K562 (cell line): ENCODE data around the gene KCTD16. TPM values are rescaled to one million over a fixed set of nuclear protein-coding genes. Genes with fewer than 3 reads are reported as not detected.

ENCODE experiments used
- ATAC-seq: fragments of 200-7000 bp; cut with Tn5 transposase; 3 replicates; pipeline ENCODE4 v1.9.1; 2020; ENCODE audit warnings: moderate library complexity
- BruUV-seq: library from RNA; stranded (reverse); fragments of 400-500 nt; replicated peaks from 2 replicates; lab custom pipeline; 2021; lab: Mats Ljungman, UMichigan
- CTCF ChIA-PET: fragments of 300-600 bp; formaldehyde crosslinking; extraction: SDS; loops from one replicate; lab custom pipeline; 2021; ENCODE audit warnings: low intra/inter-chr PET ratio; lab: Yijun Ruan, JAX
- POLR2A ChIA-PET: fragments of 300-600, 350-650 bp; sonication (Branson Sonifier 250); formaldehyde crosslinking; extraction: SDS; loops from one replicate; lab custom pipeline; 2021; ENCODE audit warnings: antibody characterized with exemption, inconsistent platforms; lab: Yijun Ruan, JAX
- DNase-seq, 4 experiments: peaks; one replicate each; pipeline versions ENCODE4 v3.0.0 to v3.0.0-alpha.2; 2011 to 2018; ENCODE audit warnings: low spot score in 3 of 4, mixed read lengths in 3 of 4; ENCODE audit errors: extremely low read depth in 1 of 4
- FAIRE-seq: peaks from 2 replicates; lab custom pipeline; 2011; peaks lifted over from hg19 to GRCh38; lab: Jason Lieb, UNC
- H2AFZ ChIP-seq: 2 replicates; pipeline ENCODE4 v1.6.0; 2011; ENCODE audit warnings: low read depth, low read length, control low read depth, inconsistent platforms
- H3K27ac ChIP-seq: fragments of 200-600 bp; 3 replicates; pipeline ENCODE4 v1.8.0; 2011; ENCODE audit warnings: low read depth, mild to moderate bottlenecking, control low read depth, inconsistent platforms, low read length, moderate library complexity, mixed read lengths; ENCODE audit errors: extremely low read depth
- H3K27me3 ChIP-seq, 2 experiments: fragments of 300-600 bp in 1 of 2; 2 replicates in 1 of 2; 3 replicates in 1 of 2; pipeline versions ENCODE4 v1.6.0 to v1.8.0; 2011; ENCODE audit warnings: inconsistent platforms in 2 of 2, low read length in 2 of 2, mild to moderate bottlenecking in 1 of 2, mixed read lengths in 1 of 2, moderate library complexity in 1 of 2; ENCODE audit not compliant: control insufficient read depth in 2 of 2, insufficient read depth in 2 of 2
- H3K36me3 ChIP-seq: fragments of 300-600 bp; 3 replicates; pipeline ENCODE4 v1.8.0; 2011; ENCODE audit warnings: mild to moderate bottlenecking, low read length, inconsistent platforms; ENCODE audit not compliant: control insufficient read depth, insufficient read depth
- H3K4me1 ChIP-seq, 2 experiments: fragments of 200-600 bp in 1 of 2; replicated peaks in 1 of 2; 2 replicates in 1 of 2; 3 replicates in 1 of 2; pipeline versions ENCODE4 v1.5.1 to v1.8.0; 2011; ENCODE audit warnings: inconsistent platforms in 2 of 2, low read length in 2 of 2, mild to moderate bottlenecking in 1 of 2, mixed read lengths in 1 of 2, moderate library complexity in 1 of 2; ENCODE audit not compliant: control insufficient read depth in 2 of 2, insufficient read depth in 2 of 2
- H3K4me2 ChIP-seq: 2 replicates; pipeline ENCODE4 v1.6.1; 2011; ENCODE audit warnings: low read length, control low read depth, inconsistent platforms, mixed read lengths; ENCODE audit not compliant: insufficient read depth
- H3K4me3 ChIP-seq: fragments of 200-600 bp; sonication (generic), shearing (Covaris generic); 2 replicates; pipeline ENCODE4 v1.5.1; 2016; ENCODE audit warnings: control low read depth, inconsistent platforms
- H3K79me2 ChIP-seq: fragments of 200-600 bp; 3 replicates; pipeline ENCODE4 v1.8.0; 2011; ENCODE audit warnings: low read length, inconsistent platforms; ENCODE audit not compliant: control insufficient read depth, insufficient read depth
- H3K9ac ChIP-seq, 2 experiments: 2 replicates each; pipeline versions ENCODE4 v1.6.0 to v1.6.1; 2011; ENCODE audit warnings: low read depth in 2 of 2, low read length in 2 of 2, control low read depth in 1 of 2, inconsistent platforms in 1 of 2, mild to moderate bottlenecking in 1 of 2, mixed read lengths in 1 of 2; ENCODE audit not compliant: insufficient read depth in 1 of 2
- H3K9me1 ChIP-seq: one replicate; pipeline ENCODE4 v1.6.0; 2011; ENCODE audit warnings: inconsistent platforms, mild to moderate bottlenecking, low read length, moderate library complexity; ENCODE audit not compliant: control insufficient read depth, insufficient read depth
- H3K9me3 ChIP-seq: replicated peaks from 2 replicates; pipeline ENCODE4 v1.5.1; 2011; ENCODE audit warnings: low read depth, low read length, inconsistent platforms; ENCODE audit not compliant: control insufficient read depth, insufficient read depth
- H4K20me1 ChIP-seq: replicated peaks from 2 replicates; pipeline ENCODE4 v1.6.1; 2011; ENCODE audit warnings: low read length, inconsistent platforms, mixed read lengths; ENCODE audit not compliant: control insufficient read depth, insufficient read depth
- BRF1 ChIP-seq: IDR thresholded peaks from 3 replicates; pipeline ENCODE4 v1.6.1; 2011; ENCODE audit warnings: borderline replicate concordance, mild to moderate bottlenecking; ENCODE audit not compliant: insufficient read length; ENCODE audit errors: extremely low read depth
- POLR2AphosphoS5 ChIP-seq: IDR thresholded peaks from 2 replicates; pipeline ENCODE4 v1.6.1; 2011; ENCODE audit warnings: mild to moderate bottlenecking, low read depth, low read length, moderate library complexity; ENCODE audit not compliant: control insufficient read depth, insufficient read depth
- TSC22D4 ChIP-seq: fragments of 450-650 bp; IDR thresholded peaks from 2 replicates; pipeline ENCODE4 v1.6.1; 2016; ENCODE audit warnings: missing genetic modification characterization, missing biosample characterization, control low read depth
- ZNF431 ChIP-seq: sonication (generic); formaldehyde crosslinking; IDR thresholded peaks from 2 replicates; pipeline ENCODE4 v1.8.0; 2022; ENCODE audit warnings: mild to moderate bottlenecking, missing genetic modification reagents
- WGBS: fragments of 100-300 bp; shearing (Covaris generic); methylation state at CpG from one replicate; pipeline ENCODE4 v1.1.6; 2016; ENCODE audit warnings: low coverage, mixed read lengths; ENCODE audit not compliant: insufficient coverage; ENCODE audit errors: missing lambda C conversion rate; 5-methylcytosine and 5-hydroxymethylcytosine counted together
- in situ Hi-C: fragments of 300-500 bp; cut with MboI; formaldehyde crosslinking; loops from 4 replicates; pipeline ENCODE4 v1.15.0; 2018; ENCODE audit warnings: inconsistent platforms, mixed read lengths
- intact Hi-C: fragments of 100-400 bp; cut with micrococcal nuclease; formaldehyde crosslinking; loops from 2 replicates; pipeline ENCODE4 v1.14.2; 2022
- polyA plus RNA-seq, 8 experiments: library from polyadenylated mRNA; depleted of rRNA in 4 of 8; stranded (reverse) in 5 of 8; unstranded in 3 of 8; fragments of >200 nt; fragmentation: Nextera tagmentation in 2 of 8; fragmentation: Illumina TruSeq in 1 of 8; extraction: Ambion mirVana in 2 of 8; extraction: Trizol in 1 of 8; gene quantifications; 2 replicates each; pipeline versions ENCODE4 v1.2.1 to v1.2.3, GENCODE V29; 2011 to 2014; ENCODE audit warnings: inconsistent platforms in 1 of 8, missing spikeins in 1 of 8
- total RNA-seq, 7 experiments: library from RNA; depleted of rRNA in 6 of 7; stranded (reverse); fragments of >200 nt in 6 of 7; fragmentation: Illumina TruSeq in 2 of 7; extraction: Trizol in 2 of 7; gene quantifications; 2 replicates each; pipeline versions ENCODE4 v1.2.1 to v1.2.3, GENCODE V29; 2011 to 2021; ENCODE audit warnings: low replicate concordance in 1 of 7
- TF ChIP-seq, protein P1 (sequence below): fragments of 150-350 bp; IDR thresholded peaks from 2 replicates; pipeline ENCODE4 v1.6.1; 2014; ENCODE audit warnings: low read depth, mild to moderate bottlenecking, low read length, borderline replicate concordance
- TF ChIP-seq, protein P2 (sequence below), 2 experiments: fragments of 450-650 bp in 1 of 2; sonication (generic) in 1 of 2; formaldehyde crosslinking in 1 of 2; IDR thresholded peaks; 2 replicates each; pipeline versions ENCODE4 v1.7.1 to v1.9.0; 2016 to 2022; ENCODE audit warnings: inconsistent platforms in 1 of 2, mild to moderate bottlenecking in 1 of 2, missing genetic modification reagents in 1 of 2

KCTD16 gene
- total and polyA plus RNA-seq, 9 of the 15 experiments (the other 6 are each of a cell fraction or from before 2014, with no cell fraction given) = 0.04 TPM; not detected in 8

DNA sequence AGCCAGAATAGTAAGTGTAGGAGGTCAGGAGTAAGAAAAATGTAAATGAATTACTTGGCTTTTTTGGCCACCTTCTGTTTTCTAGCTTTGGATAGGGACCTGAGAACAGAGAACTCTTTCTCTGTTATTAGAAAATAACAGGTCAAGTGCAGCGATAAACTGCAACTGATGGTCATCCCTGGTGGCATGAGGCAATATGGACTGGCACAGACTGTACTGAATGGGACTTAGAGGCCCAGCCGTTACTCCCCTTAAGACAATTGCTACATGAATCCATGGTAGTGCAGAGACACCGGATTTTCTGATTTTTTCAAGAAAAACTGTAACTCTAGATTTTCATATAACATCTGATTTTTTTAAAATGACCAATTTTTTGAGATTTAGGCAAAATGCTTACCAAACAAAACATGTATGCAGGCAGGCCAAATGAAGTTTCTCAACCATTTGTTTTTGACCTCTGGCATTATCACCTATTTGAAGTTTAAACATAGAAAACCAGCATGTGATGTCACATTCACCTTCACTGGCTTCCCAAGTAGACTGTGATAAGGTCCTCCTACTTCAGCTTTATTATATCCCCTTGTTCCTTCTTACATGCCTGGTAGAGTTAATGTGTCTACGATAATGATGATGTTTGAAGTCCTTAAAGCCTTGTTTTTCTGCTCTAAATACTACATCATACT is 262.6 kb downstream of the KCTD16 start (continued):
- TF ChIP-seq, protein P1, sequence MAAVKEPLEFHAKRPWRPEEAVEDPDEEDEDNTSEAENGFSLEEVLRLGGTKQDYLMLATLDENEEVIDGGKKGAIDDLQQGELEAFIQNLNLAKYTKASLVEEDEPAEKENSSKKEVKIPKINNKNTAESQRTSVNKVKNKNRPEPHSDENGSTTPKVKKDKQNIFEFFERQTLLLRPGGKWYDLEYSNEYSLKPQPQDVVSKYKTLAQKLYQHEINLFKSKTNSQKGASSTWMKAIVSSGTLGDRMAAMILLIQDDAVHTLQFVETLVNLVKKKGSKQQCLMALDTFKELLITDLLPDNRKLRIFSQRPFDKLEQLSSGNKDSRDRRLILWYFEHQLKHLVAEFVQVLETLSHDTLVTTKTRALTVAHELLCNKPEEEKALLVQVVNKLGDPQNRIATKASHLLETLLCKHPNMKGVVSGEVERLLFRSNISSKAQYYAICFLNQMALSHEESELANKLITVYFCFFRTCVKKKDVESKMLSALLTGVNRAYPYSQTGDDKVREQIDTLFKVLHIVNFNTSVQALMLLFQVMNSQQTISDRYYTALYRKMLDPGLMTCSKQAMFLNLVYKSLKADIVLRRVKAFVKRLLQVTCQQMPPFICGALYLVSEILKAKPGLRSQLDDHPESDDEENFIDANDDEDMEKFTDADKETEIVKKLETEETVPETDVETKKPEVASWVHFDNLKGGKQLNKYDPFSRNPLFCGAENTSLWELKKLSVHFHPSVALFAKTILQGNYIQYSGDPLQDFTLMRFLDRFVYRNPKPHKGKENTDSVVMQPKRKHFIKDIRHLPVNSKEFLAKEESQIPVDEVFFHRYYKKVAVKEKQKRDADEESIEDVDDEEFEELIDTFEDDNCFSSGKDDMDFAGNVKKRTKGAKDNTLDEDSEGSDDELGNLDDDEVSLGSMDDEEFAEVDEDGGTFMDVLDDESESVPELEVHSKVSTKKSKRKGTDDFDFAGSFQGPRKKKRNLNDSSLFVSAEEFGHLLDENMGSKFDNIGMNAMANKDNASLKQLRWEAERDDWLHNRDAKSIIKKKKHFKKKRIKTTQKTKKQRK = no peak
- no peak for TF ChIP-seq POLR2AphosphoS5
- TF ChIP-seq, all 486 proteins: peak for 0

- H3K4me2 ChIP-seq = no peak overlapping the region
- WGBS = 3% methylated on average over 3 of the region's 3 CpGs
- no peaks in the 10 kb centered on the region for H3K27me3 ChIP-seq
- H3K27ac ChIP-seq = no peak overlapping the region
- no peak for DNase-seq
- no peak for FAIRE-seq
- CTCF ChIA-PET = no interaction called here
- no peak overlapping the region for H2AFZ ChIP-seq
- no peak overlapping the region for H3K9ac ChIP-seq
- intact Hi-C loops = no loop called here
- H3K9me1 ChIP-seq = no peaks in the 10 kb centered on the region
- BruUV-seq = no TSS peak
- in situ Hi-C loops = no loop called here
- H3K4me3 ChIP-seq = no peak overlapping the region
- no peaks in the 10 kb centered on the region for H3K4me1 ChIP-seq
- no peaks in the 10 kb centered on the region for H4K20me1 ChIP-seq
- H3K9me3 ChIP-seq = no peaks in the 10 kb centered on the region
- H3K79me2 ChIP-seq = no peaks in the 10 kb centered on the region
- POLR2A ChIA-PET = no interaction called here
- no peak for ATAC-seq
- no peaks in the 10 kb centered on the region for H3K36me3 ChIP-seq
- TF ChIP-seq BRF1 (no peak), ZNF431 (CRISPR knock-in tag) (no peak), TSC22D4 (no peak)
- TF ChIP-seq, protein P2, sequence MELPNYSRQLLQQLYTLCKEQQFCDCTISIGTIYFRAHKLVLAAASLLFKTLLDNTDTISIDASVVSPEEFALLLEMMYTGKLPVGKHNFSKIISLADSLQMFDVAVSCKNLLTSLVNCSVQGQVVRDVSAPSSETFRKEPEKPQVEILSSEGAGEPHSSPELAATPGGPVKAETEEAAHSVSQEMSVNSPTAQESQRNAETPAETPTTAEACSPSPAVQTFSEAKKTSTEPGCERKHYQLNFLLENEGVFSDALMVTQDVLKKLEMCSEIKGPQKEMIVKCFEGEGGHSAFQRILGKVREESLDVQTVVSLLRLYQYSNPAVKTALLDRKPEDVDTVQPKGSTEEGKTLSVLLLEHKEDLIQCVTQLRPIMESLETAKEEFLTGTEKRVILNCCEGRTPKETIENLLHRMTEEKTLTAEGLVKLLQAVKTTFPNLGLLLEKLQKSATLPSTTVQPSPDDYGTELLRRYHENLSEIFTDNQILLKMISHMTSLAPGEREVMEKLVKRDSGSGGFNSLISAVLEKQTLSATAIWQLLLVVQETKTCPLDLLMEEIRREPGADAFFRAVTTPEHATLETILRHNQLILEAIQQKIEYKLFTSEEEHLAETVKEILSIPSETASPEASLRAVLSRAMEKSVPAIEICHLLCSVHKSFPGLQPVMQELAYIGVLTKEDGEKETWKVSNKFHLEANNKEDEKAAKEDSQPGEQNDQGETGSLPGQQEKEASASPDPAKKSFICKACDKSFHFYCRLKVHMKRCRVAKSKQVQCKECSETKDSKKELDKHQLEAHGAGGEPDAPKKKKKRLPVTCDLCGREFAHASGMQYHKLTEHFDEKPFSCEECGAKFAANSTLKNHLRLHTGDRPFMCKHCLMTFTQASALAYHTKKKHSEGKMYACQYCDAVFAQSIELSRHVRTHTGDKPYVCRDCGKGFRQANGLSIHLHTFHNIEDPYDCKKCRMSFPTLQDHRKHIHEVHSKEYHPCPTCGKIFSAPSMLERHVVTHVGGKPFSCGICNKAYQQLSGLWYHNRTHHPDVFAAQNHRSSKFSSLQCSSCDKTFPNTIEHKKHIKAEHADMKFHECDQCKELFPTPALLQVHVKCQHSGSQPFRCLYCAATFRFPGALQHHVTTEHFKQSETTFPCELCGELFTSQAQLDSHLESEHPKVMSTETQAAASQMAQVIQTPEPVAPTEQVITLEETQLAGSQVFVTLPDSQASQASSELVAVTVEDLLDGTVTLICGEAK (IDR thresholded peaks at IDR 0.05) = no peak
- TF ChIP-seq, protein P2 (CRISPR knock-in tag; IDR thresholded peaks at IDR 0.05) = no peak
Measured at GRCh38 chr5:144433893-144434292, 263.2 kb downstream of the KCTD16 start.
